Astrocyte of the spinal cord (primary cell): ENCODE results near the gene PDGFRB.

Experiments used
- DNase-seq: peaks from one replicate; pipeline ENCODE4 v3.0.0; 2011; ENCODE audit warnings: low read depth, low spot score
- H3K4me3 ChIP-seq: 2 replicates; pipeline ENCODE4 v1.5.1; 2011; ENCODE audit warnings: low read depth, mild to moderate bottlenecking, low read length, moderate library complexity
- CTCF ChIP-seq: IDR thresholded peaks from 2 replicates; pipeline ENCODE4 v1.5.1; 2012; ENCODE audit warnings: low read depth, mild to moderate bottlenecking, low read length, inconsistent platforms
- in situ Hi-C: cut with HindIII; loops from 2 replicates; pipeline ENCODE4 v1.10.0; 2017; ENCODE audit warnings: low sequenced_read_pairs

The PDGFRB gene

GRCh38 chr5:150156027-150156368 lies 353 bp upstream of the PDGFRB start:
- no peak for DNase-seq
- no peak for TF ChIP-seq CTCF
- in situ Hi-C loops: no loop called here
- peak overlapping the region; percentile 68 for H3K4me3 ChIP-seq

- in situ Hi-C loops: no loop called here
- H3K4me3 ChIP-seq: peak overlapping the region; percentile 68
- peak; percentile 25 for TF ChIP-seq CTCF
- no peak for DNase-seq
Measured at GRCh38 chr5:150154618-150155128, 972 bp downstream of the PDGFRB start.

GRCh38 chr5:150153957-150154617 lies 1.6 kb downstream of the PDGFRB start:
- TF ChIP-seq CTCF: no peak
- peak; percentile 73 for DNase-seq
- in situ Hi-C loops: no loop called here
- H3K4me3 ChIP-seq: peak overlapping the region; percentile 68

- in situ Hi-C loops: no loop called here
- no peak for DNase-seq
- peak overlapping the region; percentile 68 for H3K4me3 ChIP-seq
- TF ChIP-seq CTCF: no peak
Measured at GRCh38 chr5:150153483-150153882, 2.2 kb downstream of the PDGFRB start.

- no peak for TF ChIP-seq CTCF
- H3K4me3 ChIP-seq: peak overlapping the region; percentile 68
- in situ Hi-C loops: no loop called here
- no peak for DNase-seq
Measured at GRCh38 chr5:150152636-150153462, 2.8 kb downstream of the PDGFRB start.

- DNase-seq: no peak
- no peak overlapping the region for H3K4me3 ChIP-seq
- in situ Hi-C loops: no loop called here
- TF ChIP-seq CTCF: no peak
Measured at GRCh38 chr5:150149618-150150017, 6.0 kb downstream of the PDGFRB start.
